Activated CD4-positive, CD25-positive, alpha-beta regulatory T cell (primary cell): Measurements from ENCODE around the gene GRIN2A.

Experiments used
- DNase-seq, 4 experiments: peaks; one replicate each; lab custom pipeline; 2025; lab: John Stamatoyannopoulos, UW

Gene GRIN2A

DNA sequence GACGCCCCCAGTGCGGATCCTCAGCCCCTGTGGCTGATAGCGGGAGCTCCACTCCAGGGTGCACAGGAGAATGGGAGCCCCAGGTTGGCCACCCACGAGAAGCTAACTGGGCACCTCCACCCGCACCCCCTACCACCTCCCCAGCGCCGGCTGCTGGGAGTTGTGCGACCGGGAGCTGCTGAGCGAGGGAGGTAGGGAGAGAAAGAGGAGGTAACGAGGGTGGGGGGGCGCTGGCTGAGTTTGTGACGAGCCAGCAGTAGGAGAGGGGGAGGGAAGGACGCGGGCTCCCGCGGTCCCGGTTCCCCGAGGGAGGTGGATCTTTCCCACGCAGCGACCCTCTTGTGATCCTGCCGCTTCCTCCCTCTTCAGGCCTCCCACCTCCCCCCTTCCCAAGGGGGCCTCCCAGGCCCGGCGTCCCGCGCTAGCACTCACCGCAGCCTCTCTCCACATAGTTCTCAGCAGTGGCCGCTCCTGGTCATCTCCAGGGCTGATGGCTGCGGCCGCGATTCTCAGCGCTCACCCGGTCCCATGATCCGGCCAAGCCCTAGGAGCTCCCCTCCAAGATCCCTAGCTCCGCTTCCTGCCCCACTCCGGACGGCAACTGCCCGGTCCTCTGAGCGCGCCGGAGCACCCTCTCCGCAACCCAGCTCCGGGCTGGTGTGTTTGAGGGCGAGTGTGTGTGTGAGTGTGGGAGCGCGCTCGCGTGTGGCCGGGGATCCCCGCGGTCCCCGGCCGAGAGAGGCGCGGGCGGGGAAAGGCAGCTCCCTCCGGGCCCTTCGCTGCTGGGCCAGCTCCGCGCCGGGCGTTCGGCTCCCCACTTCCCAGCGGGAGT lies at the start of gene GRIN2A:
GRIN2A (minus strand) TSS at position 207 of the 832 bp plus-strand sequence. CDS start 2,017 bp downstream, outside the sequence.
- DNase-seq, result no peak

DNA sequence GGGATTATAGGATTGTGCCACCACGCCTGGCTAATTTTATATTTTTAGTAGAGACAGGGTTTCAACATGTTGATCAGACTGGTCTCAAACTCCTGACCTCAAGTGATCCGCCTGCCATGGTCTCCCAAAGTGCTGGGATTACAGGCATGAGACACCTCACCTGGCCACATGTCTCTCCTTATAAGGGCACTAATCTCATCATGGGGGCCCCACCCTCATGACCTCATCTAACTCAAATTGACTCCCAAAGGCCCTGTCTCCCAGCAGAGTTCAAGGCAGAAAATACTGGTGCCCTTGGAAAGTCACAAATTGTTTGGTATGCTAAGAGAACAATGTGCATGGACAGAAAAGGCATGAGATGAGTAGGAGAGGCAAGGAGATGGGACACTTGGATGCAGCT lies 49.3 kb upstream of the GRIN2A start:
- no peak for DNase-seq

DNA sequence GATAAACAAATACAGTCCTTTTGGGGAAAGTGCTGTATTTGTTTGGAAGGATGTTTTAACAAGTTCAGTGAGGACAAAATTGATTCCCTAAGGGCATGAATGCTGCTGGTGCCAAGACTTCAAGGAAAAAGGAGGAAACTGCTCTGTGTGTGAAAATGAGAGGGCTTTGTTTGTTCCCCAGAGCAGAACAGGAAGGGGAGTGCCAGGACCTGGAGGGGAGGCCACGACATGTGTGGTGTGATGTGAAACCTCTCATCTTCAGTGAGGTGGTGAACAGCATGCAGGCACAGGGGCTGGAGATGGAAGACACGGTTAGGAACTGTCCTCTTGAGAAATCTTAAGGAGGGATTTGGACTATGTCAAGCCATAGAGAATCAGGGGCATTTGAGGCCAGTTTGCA lies 46.6 kb upstream of the GRIN2A start:
- DNase-seq, result no peak

DNA sequence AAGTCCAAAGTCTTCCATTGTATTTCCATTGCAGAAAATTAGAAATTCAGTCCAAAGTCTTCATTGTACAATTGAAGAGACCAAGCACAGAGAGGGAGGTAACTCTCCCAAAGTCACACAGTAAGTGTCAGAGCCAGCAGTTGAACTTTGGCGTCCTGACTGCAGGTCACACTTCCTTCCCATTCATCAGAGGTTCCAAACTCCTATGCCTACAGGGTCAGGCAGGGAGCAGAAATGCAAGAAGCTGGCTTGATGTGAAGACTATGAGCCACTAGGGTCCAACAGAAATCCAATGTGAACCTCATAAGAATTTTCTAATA lies 44.7 kb upstream of the GRIN2A start:
- DNase-seq, result no peak

DNA sequence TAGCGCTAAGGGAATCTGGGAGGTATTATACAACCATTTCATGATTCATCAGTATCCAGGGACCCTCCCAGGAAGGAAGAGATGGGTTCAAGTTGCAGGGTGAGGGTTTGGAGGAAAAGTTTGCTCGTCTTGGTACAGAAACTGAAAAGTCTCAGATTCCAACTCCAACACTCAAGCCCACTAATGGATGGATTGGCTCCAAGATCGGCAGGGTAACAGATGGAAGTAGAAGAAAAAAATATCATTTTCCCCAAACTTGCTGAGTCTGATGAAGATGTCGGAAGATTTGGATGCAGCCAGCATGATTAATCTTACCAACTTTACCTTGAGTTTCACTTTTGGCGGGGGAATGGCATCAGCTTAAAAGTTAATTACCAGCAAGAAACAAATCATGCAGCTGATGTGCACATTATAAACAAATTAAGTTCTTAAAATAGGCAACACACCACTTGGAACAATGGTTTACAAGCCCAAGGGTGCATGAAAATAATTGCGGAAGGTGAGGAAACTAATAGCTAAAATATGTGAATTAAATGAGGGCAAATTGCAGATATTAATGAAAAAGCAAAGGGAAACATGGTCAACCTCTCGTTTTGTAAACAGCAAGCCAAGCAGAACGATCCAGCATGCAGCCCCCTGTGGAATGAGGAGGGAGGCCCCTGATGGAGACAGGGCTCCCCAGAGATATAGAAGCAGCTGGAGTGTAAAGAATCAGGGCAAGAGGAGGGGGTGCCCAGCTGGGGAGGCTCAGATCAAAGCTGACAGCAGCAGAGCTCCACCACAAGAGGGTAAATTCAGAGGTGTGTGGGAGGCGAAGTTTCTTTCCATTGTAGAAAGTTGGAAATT lies 44.1 kb upstream of the GRIN2A start:
- no peak for DNase-seq

DNA sequence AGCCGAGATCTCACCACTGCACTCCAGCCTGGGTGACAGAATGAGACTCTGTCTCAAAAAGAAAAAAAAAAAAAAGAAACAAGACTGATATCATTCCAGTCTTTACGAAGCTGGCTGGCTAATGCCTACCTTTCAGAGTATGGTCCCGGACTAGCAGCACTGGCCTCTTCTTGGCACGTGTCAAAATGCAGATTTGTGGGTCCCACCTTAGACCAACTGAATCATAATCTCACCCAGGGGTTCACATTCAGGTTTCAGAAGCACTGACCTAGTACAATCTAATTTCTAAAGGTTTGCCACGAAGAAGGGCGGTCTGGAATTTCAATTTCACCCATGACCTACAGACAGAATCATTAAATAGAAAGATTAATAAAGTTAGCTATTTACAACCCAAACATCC lies 43.4 kb upstream of the GRIN2A start:
- no peak for DNase-seq

DNA sequence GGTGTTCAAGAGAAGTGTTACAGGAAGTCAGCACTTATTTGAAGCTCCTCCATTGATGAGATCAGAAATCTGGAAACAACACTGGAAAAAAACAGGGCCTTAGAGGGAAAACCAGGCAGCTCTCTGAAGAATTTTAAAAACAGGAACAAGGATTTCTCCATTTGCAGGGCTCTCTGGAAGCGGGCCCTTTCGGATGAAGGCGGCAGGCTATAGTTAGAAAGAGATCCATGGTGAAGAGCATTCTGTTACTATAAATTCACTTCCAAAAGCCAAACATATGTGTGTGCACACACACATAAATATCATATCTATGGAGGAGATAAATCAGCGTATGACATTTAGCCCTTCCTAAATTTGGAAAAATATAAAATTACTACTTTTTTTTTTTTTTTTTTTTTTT lies 42.6 kb upstream of the GRIN2A start:
- DNase-seq, result no peak

DNA sequence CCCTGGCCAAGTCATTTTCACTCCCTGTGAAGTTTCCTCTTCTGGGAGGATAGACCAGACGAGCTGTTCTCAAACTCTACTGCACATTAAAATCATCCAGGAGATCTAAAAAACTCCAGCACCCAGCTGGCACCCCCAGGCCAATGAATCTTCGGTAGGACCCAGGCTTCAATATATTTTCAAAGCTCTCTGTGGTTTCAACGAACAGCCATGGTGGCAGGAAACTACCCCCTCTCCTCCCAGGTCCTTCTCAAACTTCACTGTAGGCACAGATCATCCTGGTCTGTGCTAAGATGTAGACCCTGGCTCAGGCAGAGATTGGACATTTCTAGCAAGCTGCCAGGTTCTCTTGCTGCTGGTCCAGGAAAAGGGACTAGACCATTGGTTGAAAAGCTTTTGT lies 38.7 kb upstream of the GRIN2A start:
- DNase-seq, result no peak

DNA sequence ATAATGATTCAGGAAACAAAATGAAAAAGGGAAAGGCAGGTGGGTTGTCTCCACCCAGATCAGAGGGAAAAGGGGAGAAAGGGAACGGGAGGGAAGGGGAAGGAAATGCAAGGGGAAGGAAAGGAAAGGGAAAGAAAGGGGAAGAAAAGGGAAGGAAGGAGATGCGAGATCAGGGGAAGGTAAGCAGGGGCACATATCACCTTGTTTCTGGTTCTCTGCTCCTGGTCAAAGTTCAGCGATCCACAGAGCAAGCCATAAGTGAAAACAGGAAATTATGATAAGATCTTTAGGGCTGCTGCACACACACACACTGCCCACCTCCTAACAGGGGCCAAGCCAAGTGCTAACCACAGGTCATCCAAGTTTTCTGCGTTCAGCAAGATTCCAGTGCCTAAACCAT lies 37.5 kb upstream of the GRIN2A start:
- no peak for DNase-seq

DNA sequence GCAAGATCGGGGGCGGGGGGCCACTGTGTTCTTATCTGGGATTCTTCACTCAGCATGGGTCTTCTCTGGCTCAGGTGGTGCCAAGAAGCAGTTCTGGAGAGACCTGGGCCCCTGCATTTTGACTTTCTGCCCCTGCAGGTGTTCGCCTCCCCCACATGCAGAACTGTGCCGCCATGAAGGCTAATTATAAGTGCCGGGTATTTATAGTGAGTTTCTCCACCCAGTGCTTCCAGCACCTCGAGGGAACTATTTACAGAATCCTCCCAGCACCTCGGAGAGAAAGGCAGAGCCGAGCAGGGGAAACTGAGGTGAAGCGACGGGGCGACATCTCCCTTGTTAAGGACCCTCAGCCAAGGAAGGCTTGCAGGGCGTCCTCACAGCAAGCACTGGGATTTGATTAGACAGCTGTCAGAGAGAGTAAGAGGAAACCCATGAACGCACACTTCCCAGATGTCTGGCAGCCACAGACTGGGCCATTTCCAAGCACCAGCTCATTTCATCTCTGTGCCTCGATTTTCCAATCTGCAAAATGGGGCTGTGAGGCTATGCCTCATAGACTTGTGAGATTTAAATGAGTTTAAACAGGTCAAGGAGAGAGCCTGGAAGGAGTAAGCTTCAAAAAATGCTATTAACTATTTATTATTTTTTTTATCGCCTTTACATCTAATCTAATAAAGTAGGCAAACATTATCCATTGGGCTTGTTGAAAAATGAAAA lies 36.4 kb upstream of the GRIN2A start:
- no peak for DNase-seq

DNA sequence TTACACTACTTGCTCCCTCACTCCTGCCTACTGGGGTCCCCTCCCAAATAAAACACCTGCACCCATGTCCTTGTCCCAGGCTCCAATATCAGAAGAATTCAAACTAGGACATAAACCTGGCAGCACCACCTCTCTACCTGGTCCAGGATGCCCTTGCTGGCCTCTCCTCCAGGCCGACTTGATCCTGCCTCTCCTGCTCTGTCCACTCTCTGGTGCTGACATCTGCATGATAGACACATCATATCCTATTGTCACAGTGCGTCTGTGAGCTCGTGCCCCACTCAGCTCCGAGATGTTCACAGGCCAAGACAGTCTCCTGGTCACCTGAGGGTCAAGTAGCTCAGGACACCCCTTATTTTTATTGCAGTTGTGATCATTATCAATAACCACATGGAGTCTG lies 31.5 kb upstream of the GRIN2A start:
- no peak for DNase-seq

DNA sequence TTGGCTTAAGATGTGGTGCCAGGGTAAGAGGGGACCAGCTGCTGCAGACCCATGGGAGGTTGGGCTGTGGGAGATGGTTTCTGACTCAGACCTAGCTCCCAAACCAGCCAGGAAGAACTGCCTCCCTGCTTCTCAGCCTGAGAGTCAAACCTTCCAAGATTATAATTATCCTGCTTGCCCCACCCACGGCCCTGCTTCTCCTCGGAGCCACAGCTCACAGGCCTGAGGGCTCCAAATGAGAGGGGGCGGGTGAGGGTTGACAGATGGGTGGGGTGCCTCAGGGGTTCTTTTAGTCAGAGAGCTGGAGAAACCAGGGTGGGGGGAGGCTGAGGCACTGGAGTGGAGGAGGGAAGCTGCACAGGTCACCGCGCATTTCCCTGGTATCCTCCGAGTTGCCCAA lies 28.7 kb upstream of the GRIN2A start:
- no peak for DNase-seq

DNA sequence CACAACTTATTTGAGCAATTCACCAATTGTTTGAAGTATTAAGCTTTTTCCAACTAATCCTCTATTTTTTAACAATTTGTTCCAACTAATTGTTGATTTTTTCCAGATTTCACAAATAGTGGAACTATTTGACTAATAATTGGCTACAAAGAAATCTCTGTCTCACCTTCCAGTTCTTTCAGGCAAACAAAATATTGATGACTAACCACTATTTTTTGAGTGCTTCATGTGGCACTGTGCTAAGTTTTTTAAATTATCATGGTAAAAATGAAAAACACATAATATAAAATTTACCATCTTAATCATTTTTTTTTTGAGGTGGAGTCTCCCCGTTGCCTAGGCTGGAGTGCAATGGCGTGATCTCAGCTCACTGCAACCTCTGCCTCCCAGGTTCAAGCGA lies 24.6 kb upstream of the GRIN2A start:
- no peak for DNase-seq

DNA sequence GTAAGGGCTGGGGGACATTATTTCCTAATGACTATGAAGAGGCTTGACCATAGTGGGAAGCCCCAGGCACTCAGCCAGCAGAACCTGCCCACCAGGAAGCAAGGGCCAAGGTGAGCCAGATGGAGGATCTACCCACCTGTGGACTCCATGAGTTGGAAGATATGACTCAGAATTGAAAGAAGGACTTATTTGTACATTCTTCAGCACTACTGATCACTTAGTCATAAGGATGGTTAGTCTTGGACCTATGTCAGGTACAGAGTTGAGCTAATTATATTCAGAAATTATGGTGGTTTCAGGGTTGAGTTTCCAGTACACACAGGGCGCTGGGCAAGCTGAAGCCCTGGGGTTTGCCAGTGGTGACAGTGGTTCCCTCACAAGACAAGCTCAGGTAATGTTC lies 24.0 kb upstream of the GRIN2A start:
- no peak for DNase-seq

DNA sequence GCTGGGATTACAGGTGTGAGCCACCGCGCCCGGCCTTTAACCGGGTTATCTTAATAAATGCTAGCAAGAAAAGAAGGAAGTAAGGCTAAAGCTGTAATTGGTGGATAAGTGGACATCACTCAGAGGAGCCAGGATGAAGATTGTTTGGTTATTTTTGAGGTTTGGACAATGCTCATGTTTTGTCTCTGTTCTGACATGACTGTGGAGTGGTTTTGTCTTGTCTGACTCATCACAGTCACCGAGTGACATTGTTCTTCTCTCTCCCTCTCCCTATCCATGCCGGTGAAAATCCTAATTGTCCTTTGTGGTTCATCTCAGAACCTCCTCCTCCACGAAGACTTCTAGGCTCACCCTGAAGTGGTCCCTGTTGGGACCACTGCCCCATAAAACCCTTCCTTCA lies 23.5 kb upstream of the GRIN2A start:
- no peak for DNase-seq

DNA sequence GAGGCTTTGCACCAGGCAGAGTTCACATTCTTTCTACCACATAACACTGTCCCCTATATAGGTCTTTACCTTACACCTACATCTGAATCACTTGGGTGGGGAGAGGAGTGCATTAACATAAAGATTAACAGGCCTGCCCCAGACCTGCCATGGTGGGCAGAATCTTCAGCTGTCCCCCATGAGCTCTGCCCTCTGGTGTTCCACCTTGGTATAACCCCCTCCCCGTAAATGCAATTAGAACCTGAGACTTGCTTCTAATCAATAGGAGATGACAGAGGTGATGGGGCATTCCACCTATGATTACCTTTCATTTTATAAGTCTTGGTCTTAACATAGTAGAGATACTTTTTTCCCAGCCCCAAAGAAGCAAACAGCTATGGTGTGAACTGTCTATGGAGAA lies 20.4 kb upstream of the GRIN2A start:
- DNase-seq, result no peak

DNA sequence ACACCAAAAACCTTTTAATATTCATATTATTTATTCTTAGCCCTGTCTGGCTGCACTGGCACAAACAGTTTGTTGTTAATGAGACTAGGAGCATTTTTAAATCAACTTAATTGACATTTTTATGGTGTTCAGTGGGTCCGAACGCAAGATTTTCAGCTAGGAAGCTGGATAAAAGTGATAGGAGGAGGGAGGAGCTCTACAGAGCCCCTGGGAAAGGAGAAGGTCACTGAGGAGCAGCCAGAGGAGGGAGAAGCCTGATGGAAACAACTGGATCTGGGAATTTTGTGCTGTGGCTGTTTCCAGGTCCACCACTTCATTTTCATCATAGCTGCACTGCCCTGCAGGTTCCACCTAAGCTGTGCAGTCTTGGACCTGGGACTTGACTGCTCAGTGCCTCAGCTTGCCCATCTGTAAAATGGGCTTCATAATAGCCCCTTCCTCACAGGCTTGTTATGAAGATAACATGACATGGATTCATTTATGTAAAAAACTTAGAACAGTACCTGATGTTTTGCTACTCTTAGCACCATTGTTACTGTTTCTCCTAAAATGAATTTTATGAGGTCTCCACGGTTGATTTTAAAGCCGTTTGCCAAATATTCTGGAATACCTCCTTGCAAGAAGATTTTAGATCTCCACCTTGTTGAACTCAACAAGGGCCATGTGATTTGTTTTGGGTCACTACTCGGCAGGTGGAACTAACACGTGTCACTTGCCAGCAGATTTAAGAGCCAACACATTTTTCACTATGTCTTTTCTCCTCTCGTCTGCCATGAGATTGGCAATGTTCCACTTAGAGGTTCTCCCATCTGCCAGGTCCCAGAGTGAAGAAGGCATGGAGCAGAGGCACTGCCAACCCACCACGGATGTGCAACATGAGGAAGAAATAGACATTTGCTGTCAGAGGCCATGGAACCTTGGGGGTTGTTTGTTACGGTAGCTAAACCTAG lies 18.7 kb upstream of the GRIN2A start:
- DNase-seq, result no peak

DNA sequence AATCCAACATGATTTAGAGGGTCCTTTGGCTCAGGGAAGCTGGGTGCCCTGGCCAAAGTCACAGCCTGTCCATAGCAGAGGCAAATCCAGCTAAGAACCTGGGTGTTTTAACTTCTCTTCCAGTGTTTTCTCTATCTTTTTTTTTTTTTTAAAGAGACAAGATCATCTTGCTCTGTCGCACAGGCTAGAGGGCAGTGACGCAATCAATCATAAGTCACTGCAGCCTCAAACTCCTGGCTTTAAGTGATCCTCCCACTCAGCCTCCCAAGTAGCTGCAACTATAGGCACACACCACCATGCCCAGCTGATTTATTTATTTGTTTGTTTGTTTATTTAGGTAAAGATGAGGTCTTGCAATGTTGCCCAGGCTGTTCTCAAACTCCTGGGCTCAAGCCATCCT lies 14.8 kb upstream of the GRIN2A start:
- DNase-seq, result no peak

DNA sequence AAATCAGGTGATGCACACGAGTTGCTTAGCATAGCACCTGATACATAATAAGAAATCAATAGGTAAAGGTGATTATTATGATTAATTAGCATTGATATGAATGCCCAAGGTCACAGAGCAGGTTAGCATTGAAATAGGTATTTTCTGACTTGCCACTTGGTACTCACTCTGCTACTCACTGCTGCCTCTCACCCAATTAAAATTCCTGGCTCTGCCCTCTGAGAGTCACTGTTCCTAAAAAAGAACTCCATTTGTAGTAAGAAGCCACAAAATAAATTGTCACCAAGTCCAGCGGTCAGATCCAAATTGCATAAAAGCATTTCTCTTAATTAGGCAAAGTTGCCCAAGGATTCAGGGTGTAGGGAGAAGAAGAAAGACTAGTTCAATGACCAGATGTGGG lies 8.9 kb upstream of the GRIN2A start:
- DNase-seq, result no peak

DNA sequence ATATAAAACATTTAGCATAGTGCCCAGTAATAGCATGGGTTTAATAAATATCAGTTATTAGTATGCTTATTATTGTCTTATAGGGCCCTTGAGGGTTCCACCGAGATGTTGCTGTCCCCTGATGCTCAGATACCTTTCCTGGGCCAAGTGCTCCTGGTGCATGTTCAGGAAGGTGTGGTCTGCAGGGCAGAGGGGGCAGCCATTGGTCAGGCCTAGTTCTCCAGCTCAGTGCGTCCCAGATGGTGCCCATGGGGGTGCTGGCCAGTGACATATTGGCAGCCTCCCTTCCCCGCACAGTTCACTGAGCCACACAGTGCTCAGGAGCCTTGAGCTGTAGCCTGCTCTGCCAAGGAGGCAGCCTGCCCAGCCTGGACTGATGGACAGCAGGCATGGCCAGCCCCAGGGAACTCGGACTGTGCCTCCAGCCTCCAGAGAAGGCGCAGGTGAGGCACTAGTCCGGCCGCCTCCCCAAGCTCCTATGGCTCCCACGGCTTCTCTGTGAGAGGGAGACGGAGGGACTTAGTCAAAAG lies 7.7 kb upstream of the GRIN2A start:
- DNase-seq, result no peak

DNA sequence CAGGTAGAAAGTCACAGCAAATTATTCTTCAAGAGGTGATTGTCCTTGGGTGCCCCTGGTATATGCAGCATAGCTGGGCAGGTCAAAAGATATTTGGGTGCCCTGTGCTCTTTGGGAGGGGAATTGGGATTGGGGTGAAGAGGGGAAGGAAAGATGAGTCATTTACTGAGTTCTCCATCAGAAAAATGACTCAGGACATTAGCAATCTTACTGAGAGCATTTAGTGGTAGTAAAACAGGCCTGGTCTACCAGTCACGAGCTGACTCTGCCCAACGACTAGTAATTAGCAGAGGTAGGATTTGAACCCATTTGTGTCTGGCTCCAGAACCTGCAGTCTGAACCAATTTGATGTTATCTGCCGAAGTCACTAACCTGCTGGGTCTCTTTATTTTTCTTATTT lies 6.0 kb upstream of the GRIN2A start:
- DNase-seq, result no peak
